Liver (tissue), 3 donors: ENCODE results near the gene SUGCT.

Experiments
- FOXA1 ChIP-seq: IDR thresholded peaks from 2 replicates; pipeline ENCODE4 v1.6.1; 2016; ENCODE audit warnings: antibody characterized with exemption
- GABPA ChIP-seq, 2 donors: IDR thresholded peaks in 1 of 2; conservative IDR thresholded peaks in 1 of 2; 2 replicates each; pipeline ENCODE4 v1.6.1; 2016; ENCODE audit warnings: antibody characterized with exemption in 2 of 2, mild to moderate bottlenecking in 1 of 2, moderate library complexity in 1 of 2
- HNF4G ChIP-seq: IDR thresholded peaks from 2 replicates; pipeline ENCODE4 v1.6.1; 2016; ENCODE audit warnings: antibody characterized with exemption
- JUND ChIP-seq, 2 donors: IDR thresholded peaks; 2 replicates each; pipeline ENCODE4 v1.6.1; 2016; ENCODE audit warnings: antibody characterized with exemption in 2 of 2
- RAD21 ChIP-seq, 2 donors: IDR thresholded peaks; 2 replicates each; pipeline ENCODE4 v1.6.1; 2016; ENCODE audit warnings: antibody characterized with exemption in 2 of 2, mild to moderate bottlenecking in 2 of 2
- RXRA ChIP-seq, 2 donors: IDR thresholded peaks; 2 replicates each; pipeline ENCODE4 v1.6.1; 2017 to 2018; ENCODE audit warnings: antibody characterized with exemption in 2 of 2, mild to moderate bottlenecking in 1 of 2
- SP1 ChIP-seq: IDR thresholded peaks from 2 replicates; pipeline ENCODE4 v1.6.1; 2018; ENCODE audit warnings: antibody characterized with exemption, mild to moderate bottlenecking
- TAF1 ChIP-seq: conservative IDR thresholded peaks from 2 replicates; pipeline ENCODE4 v1.6.1; 2016; ENCODE audit warnings: antibody characterized with exemption, mild to moderate bottlenecking
- YY1 ChIP-seq: IDR thresholded peaks from 2 replicates; pipeline ENCODE4 v1.6.1; 2016; ENCODE audit warnings: antibody characterized with exemption, mild to moderate bottlenecking
- TF ChIP-seq, protein P1 (sequence below): fragments of 150-350 bp; IDR thresholded peaks from 2 replicates; pipeline ENCODE4 v1.5.1; 2017; ENCODE audit warnings: improper control_type of control experiment, low read depth, low read length; ENCODE audit not compliant: missing input control
- TF ChIP-seq, protein P2 (sequence below): IDR thresholded peaks from 2 replicates; pipeline ENCODE4 v1.6.1; 2016; ENCODE audit warnings: antibody characterized with exemption
- TF ChIP-seq, protein P3 (sequence below): IDR thresholded peaks from 2 replicates; pipeline ENCODE4 v1.6.1; 2016; ENCODE audit warnings: antibody characterized with exemption, mild to moderate bottlenecking
- TF ChIP-seq, protein P4 (sequence below): IDR thresholded peaks from 2 replicates; pipeline ENCODE4 v1.6.1; 2016; ENCODE audit warnings: antibody characterized with exemption
- donor health status: healthy.
- donor health status: healthy.

DNA sequence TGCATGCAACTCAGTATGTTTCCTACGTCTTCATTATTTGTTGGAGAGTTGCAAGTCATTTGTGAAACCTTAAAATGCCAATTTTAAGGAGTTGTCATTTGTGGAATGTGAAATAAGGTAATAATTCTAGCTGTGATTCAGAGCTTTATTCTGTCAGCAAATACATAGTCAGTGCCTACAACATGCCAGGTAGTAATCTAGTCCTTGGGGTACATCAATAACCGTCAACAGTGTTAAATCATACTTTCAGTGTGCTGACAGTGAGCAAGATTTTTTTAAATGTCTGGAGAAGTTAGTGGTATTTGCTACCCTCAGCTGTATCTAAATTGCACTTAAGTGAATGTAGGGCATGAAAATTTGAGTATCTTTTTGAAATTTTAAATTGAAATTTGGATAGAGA lies 37.1 kb upstream of the SUGCT start:
- TF ChIP-seq GABPA (IDR thresholded peaks at IDR 0.05 in 1 of 2, conservative IDR thresholded peaks at IDR 0.05 in 1 of 2) = no peak
- TF ChIP-seq, protein P1, sequence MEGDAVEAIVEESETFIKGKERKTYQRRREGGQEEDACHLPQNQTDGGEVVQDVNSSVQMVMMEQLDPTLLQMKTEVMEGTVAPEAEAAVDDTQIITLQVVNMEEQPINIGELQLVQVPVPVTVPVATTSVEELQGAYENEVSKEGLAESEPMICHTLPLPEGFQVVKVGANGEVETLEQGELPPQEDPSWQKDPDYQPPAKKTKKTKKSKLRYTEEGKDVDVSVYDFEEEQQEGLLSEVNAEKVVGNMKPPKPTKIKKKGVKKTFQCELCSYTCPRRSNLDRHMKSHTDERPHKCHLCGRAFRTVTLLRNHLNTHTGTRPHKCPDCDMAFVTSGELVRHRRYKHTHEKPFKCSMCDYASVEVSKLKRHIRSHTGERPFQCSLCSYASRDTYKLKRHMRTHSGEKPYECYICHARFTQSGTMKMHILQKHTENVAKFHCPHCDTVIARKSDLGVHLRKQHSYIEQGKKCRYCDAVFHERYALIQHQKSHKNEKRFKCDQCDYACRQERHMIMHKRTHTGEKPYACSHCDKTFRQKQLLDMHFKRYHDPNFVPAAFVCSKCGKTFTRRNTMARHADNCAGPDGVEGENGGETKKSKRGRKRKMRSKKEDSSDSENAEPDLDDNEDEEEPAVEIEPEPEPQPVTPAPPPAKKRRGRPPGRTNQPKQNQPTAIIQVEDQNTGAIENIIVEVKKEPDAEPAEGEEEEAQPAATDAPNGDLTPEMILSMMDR = no peak
- TF ChIP-seq FOXA1 = no peak
- no peak for TF ChIP-seq RAD21 (IDR thresholded peaks at IDR 0.05)
- TF ChIP-seq, protein P2, sequence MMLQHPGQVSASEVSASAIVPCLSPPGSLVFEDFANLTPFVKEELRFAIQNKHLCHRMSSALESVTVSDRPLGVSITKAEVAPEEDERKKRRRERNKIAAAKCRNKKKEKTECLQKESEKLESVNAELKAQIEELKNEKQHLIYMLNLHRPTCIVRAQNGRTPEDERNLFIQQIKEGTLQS = no peak
- TF ChIP-seq, protein P3, sequence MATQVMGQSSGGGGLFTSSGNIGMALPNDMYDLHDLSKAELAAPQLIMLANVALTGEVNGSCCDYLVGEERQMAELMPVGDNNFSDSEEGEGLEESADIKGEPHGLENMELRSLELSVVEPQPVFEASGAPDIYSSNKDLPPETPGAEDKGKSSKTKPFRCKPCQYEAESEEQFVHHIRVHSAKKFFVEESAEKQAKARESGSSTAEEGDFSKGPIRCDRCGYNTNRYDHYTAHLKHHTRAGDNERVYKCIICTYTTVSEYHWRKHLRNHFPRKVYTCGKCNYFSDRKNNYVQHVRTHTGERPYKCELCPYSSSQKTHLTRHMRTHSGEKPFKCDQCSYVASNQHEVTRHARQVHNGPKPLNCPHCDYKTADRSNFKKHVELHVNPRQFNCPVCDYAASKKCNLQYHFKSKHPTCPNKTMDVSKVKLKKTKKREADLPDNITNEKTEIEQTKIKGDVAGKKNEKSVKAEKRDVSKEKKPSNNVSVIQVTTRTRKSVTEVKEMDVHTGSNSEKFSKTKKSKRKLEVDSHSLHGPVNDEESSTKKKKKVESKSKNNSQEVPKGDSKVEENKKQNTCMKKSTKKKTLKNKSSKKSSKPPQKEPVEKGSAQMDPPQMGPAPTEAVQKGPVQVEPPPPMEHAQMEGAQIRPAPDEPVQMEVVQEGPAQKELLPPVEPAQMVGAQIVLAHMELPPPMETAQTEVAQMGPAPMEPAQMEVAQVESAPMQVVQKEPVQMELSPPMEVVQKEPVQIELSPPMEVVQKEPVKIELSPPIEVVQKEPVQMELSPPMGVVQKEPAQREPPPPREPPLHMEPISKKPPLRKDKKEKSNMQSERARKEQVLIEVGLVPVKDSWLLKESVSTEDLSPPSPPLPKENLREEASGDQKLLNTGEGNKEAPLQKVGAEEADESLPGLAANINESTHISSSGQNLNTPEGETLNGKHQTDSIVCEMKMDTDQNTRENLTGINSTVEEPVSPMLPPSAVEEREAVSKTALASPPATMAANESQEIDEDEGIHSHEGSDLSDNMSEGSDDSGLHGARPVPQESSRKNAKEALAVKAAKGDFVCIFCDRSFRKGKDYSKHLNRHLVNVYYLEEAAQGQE = no peak
- TF ChIP-seq RXRA (IDR thresholded peaks at IDR 0.05) = no peak
- no peak for TF ChIP-seq JUND (IDR thresholded peaks at IDR 0.05)
- no peak for TF ChIP-seq HNF4G
- TF ChIP-seq TAF1 = no peak
- no peak for TF ChIP-seq YY1
- no peak for TF ChIP-seq SP1
- TF ChIP-seq, protein P4, sequence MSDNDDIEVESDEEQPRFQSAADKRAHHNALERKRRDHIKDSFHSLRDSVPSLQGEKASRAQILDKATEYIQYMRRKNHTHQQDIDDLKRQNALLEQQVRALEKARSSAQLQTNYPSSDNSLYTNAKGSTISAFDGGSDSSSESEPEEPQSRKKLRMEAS = no peak
